Epithelial cell of prostate (primary cell): ENCODE results near the gene C9orf50.

ENCODE experiments used
- DNase-seq: peaks from one replicate; pipeline ENCODE4 v3.0.0-alpha.2; 2011; ENCODE audit warnings: low read depth, low spot score
- H3K27ac ChIP-seq: fragments of 450-650 bp; 2 replicates; pipeline ENCODE4 v1.5.1; 2017; ENCODE audit warnings: mild to moderate bottlenecking

The C9orf50 gene

DNA sequence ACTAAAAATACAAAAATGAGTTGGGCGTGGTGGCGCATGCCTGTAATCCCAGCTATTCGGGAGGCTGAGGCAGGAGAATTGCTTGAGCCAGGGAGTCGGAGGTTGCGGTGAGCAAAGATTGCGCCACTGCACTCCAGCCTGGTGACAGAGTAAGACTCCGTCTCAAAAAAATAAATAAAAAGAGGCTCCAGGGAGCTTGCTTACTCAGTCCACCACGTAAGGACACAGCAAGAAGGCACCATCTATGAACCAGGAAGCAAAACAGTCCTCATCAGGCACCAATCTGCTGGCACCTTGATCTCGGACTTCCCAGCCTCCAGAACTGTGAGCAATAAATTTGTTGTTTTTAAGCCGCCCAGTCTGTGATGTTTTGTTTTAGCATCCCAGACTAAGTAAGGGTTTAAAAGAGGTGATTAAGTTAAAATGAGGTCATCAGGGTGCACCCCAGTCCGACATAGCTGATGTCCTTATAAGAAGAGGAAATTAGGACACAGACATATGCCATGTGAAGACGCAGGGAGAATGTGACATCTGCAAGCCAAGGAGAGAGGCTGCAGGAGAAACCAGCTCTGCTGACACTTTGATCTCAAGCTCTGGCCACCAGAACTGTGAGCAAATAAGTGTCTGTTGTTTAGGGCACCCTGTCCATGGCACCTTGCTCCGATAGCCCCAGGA lies 45.9 kb downstream of the C9orf50 start:
- no peak overlapping the region for H3K27ac ChIP-seq

DNA sequence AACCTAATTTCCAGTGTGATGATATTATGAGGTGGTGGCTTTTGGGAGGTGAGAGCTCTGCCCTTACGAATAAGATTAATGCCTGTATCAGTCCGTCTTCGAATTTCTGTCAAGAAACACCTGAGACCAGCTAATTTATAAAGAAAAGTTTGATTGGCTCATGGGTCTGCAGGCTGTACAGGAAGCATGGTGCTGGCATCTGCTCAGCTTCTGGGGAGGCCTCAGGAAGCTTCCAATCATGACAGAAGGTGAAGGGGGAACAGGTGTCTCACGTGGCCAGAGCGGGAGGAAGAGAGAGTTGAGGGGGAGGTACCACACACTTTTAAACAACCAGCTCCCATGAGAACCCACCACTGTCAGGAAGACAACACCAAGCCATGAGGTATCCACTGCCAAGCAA lies 46.9 kb downstream of the C9orf50 start:
- DNase-seq = no peak

More for the DNA sequence above, 45.9 kb downstream of the C9orf50 start:
- DNase-seq = no peak

DNA sequence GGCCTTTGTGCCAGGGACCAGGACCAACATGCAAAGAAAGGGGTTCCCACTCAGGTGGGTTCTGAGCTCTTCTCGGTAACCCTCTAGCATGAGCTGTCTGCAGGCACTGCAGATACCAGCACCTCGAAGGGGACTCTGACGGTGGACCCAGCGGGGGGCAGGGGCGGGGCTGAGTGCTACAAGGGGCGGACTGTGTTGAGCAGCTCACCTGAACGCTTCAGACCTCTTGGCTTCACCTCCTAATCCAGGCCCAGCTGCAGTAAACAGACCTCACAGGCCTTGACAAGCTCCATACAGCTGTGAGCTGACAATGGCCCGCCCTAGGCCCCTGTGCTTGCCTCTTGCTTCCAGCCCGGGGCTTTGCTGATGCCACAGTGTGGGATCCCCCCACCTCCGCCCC lies 48.4 kb downstream of the C9orf50 start:
- no peak for DNase-seq
- no peak overlapping the region for H3K27ac ChIP-seq

More for the DNA sequence above, 46.9 kb downstream of the C9orf50 start:
- H3K27ac ChIP-seq = no peak overlapping the region

DNA sequence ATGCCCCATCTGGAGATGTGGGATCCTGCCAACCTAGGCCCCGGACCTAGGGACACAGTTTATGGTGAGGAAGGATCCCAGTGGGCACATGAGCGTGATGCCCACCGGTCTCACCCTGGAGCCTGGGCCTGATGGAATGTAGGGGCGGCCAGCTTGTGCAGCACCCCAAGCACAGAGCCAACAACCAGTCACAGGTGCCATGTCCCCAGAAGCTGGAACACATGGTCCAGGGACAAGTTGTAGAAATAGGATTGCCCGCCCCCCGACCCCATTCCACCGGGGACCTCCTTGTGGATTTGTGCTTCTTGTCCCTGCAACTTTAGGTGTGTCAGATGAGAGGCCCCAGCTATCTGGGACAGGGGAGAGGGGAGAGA lies 48.9 kb downstream of the C9orf50 start:
- no peak overlapping the region for H3K27ac ChIP-seq
- no peak for DNase-seq

DNA sequence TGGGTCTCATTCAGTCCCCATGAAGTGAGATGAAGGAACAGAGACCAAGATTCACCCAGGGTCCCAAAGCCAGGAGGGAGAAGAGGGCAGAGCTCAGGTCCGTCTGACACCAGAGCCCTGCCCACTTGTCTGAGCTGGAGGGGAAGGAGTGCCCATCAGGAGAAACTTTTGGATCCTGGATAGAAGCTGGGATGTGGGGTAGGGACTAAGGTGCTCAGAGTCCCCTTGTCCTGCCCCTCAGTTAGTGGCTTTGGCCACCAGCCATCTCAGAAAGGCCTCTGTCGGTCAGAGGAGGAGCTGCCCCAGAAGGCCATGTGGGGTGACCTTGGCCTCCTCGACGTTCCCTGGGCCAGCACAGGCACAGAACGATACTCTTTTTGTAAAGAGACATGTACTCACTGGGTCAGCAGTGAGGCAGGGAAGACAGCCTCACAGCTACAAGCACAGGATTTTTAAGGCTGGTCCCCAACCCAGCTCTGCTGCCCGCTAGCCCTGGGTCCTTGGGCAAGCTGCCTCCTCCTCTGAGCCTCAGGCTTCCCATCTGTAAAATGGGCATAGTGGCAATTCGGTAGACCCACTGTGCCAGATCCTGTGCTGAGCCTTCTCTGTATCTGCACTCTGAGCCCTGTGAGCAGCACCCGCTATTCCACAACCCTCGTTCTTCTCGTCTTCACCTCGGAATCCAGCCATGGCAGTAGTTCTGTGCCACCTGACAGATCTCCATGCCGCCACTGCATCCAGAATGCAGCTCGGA lies 49.4 kb downstream of the C9orf50 start:
- peak overlapping the region; percentile 49 for H3K27ac ChIP-seq
- no peak for DNase-seq

DNA sequence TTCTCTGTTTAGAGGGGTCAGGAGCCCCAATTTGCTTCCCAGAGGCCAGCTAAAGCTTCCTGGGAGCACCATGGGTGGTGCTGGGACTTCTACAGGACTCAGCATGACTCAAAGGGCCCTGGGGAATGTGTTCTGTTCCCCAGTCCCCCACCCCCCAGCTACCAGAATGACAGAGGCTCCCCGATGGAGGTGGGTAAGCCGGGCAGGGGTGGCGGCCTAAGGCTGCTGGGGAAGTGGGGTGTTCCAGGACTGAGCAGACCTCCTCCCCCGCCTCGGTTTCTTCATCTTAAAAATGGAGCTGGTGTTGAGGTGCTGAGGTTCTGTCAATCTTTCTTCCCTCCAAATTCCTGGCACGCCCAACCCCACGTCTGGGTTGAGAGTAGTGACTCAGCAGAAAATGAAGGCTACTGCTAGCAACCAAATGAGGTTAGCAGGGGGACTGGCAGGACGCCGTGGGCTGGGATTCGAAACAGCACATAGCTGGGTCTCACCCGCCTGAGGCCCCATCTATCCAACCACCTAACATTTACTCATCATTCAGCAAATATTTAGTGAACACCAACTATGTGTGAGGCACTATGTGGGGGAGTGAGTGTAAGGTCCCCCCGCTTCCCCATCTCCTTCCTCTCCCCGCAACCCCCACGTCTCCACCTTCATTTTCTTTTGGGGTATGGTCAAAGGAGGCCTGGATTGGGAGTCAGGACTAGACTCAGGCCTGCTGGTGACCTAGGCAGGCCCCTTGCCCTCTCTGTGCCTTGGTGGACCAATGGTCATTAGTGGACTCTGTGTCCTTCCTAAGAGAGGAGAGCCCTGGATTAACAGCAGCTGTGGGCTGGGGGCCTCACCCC lies 50.2 kb downstream of the C9orf50 start:
- peak overlapping the region; percentile 49 for H3K27ac ChIP-seq
- DNase-seq = no peak

DNA sequence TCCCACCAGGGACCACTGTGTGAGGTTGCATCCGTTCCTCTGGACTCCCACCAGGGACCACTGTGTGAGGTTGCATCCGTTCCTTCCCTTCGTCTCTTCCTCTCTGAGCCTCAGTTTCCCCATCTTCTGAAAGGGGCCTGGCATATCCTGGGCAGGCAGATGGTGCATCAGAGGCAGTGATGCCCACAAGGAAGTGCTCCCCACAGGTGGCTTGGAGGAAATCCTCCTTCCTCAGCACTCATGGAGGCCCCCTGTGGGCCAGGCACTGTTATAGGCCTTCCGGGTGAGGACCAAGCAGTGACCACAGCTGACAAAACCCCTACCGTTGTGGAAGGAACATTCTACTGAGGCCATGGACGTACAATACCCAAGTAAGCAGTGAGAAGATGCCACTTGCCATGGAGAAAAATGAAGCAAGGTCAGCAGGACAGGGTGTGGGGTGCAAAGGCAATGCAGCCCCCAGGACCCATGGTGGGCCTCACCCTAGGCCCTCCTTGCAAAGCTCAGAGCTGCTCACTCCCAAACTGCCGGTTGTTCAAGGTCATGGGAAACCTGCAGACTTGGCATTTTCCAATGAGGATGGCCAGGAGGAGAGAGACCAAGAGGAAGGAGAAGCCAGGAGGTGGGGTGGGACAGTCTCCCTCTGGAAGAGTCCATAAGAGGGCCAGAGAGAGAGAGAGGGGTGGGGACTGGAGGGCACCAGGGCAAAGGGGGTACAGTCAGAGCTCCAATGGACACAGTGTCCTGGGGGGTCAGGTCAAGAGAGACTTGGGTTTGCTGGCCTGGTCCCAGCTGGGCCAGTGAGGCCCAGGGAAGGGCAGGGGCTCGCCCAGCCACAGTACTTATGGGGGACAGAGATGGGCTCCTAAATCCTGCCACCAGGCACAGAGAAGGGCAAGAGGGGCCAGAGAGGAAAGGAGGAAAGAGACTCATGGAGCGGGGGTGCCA lies 51.1 kb downstream of the C9orf50 start:
- H3K27ac ChIP-seq = peak overlapping the region; percentile 49
- DNase-seq = no peak

DNA sequence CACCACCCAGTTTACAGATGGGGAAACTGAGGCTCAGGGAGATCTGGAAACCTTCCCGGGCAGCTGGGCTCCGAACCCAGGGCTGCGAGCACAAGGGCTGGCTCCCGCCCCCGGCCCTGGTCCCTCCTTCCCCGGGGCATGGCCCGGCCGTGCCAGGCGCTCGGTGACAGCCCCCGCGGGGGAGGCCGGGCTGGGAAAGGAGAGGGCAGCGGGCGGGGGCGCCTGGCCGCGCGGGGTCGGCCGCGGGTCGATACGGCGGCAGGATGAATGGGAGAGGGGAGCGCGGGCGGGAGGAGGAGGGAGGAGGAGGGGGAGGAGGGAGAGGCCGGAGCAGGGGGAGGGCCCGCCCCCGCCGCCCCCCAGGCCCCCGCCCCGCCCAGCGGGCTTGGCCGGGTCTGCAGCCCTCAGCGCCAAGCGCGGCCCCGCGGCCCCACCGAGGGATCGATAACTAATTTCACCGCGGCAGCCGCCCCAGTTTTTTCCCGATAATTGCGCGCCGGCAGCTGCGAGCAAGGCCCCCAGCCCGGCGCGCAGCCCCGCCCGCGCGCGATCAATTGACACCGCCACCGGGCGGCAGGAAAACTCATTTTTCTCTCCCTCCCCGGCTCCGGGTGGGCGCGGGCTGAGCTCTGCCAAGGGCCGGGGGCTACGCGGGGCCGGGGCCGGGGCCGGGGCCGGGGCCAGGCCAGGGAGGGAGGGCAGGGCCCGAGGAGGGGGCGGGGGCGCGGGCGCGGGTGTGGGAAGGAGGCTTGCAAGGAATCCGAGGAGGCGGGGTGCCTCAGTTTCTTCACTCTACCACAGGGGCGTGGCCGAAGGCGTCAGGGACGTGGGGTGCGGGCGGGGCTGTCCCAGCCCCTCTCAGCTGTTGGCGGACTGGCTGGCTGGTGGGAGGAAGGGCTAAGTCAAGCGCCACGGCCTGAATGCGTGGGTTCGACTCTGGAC lies 52.1 kb downstream of the C9orf50 start:
- H3K27ac ChIP-seq = no peak overlapping the region
- DNase-seq = no peak

DNA sequence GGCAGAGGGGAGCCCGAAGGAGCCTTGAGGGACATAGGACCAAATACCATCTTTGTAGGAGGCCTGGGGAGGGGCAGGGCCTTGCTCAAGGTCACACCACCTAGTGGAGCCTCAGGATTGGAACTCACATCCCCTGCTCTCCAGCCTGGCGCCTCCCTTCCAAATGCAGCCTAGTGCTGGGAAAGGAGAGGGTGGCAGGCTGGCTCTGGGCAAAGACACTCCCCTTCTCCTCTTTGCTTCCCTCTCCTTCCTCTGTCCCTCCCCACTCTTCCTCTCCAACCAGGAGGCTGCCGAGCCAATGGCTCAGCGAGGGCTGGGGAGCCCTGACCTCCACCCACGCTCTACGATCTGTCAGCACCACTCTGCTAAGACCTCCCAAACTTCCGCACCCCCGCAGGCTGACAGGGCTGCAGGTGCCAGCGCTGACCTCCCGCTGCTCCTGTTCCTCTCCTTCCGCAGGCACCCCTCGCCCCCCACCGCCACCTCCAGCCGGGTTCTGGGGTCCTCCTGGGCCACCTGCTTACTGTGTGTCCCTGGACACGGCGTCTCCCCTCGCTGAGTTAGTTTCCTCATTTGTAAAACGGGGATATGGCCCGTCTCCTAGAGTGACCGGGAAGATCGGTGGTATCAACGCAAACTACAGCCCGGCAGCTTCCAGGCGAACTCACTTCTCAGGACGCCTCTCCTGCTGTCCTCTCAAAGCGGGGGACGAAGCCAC lies 52.9 kb downstream of the C9orf50 start:
- no peak for DNase-seq
- H3K27ac ChIP-seq = no peak overlapping the region

DNA sequence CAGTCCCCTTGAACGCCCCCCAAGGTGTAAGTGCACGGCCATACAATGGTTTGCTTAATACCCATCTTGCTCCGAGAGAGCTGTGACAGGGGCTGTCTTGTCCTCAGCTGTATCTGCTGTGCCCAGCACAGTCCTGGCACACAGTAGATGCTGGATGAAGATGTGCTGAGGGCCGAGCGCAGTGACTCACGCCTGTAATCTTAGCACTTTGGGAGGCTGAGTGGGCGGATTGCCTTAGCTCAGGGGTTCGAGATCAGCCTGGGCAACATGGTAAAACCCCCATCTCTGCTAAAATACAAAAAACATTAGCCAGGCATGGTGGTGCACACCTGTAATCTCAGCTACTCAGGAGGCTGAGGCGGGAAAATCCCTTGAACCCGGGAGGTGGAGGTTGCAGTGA lies 53.6 kb downstream of the C9orf50 start:
- no peak for DNase-seq
- no peak overlapping the region for H3K27ac ChIP-seq

DNA sequence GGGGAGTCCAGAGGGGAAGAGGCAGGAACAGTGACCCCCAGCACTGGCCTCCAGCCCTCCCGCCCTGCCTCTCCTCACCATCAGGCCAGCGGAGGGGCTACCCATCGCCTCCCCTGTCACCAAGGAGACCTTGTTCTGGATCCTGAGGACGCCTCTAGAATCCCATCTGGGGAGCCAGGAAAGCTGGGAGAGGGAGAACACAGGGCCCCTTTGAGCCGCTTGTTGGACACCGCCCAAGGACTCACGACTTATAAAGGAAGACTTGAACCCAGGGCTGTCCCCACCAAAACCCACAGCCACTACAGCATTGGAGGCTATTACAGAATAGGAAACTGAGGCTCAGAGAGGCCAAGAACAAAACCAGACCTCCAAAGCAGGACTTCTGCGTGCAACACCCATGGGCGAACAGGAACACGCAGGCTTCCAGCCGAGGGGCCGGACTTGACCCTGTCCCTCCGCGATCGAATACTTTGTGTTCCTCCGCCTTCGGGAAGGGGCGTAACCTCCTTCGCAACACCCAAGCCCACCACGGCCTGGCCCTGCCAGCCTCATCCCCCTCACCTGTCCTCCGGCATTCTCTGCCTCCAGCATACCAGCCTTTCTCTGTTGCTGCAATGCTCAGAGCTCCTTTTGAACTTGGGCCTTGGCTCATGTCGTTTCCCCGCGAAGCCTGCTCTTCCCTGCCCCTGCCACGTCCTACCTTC lies 54.2 kb downstream of the C9orf50 start:
- no peak overlapping the region for H3K27ac ChIP-seq
- DNase-seq = no peak

DNA sequence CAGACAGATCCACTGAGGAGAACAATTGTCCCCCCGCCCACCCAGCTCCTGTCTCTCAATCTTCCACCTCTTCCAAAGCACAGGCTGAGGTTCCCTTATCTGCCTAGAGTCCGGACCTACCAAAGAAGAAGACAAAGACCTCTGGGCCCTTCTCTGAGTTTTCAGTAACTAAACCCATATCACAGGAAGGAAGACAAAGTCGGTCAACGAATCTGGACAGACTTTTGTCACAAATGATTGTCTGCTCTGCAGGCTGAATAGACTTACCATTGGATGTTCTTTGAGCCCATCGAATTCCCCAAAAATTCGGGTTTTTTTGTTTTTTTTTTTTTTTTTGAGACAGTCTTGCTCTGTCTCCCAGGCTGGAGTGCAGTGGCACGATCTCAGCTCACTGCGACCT lies 58.0 kb downstream of the C9orf50 start:
- no peak overlapping the region for H3K27ac ChIP-seq
- no peak for DNase-seq

DNA sequence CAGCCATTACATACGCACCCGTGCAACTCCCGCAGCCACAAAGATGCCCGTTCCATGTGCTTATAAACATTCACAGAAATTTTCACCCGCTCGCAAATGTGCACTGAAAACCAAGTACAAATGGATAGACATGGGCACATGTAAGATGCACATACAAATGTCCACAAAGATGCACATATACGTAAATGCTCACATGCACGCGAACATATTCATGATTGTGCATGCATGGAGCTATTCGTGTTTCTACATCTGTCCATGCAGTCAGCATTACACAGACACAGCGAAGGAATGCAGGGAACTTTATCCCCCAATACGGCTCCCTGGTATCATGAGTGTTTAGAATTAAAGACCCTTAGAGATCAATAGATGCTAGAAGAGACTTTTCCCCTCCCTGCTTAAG lies 58.4 kb downstream of the C9orf50 start:
- no peak for DNase-seq
- H3K27ac ChIP-seq = no peak overlapping the region
